22Rv1 (cell line): ENCODE results near the gene SLC2A2.

Experiments used
- ZFX ChIP-seq: fragments of 450-650 bp; IDR thresholded peaks from 2 replicates; pipeline ENCODE4 v1.6.1; 2017; ENCODE audit warnings: antibody characterized with exemption, borderline replicate concordance
- TF ChIP-seq, protein P1 (sequence below): fragments of 450-650 bp; IDR thresholded peaks from 2 replicates; pipeline ENCODE4 v1.5.1; 2017; ENCODE audit warnings: mild to moderate bottlenecking

DNA sequence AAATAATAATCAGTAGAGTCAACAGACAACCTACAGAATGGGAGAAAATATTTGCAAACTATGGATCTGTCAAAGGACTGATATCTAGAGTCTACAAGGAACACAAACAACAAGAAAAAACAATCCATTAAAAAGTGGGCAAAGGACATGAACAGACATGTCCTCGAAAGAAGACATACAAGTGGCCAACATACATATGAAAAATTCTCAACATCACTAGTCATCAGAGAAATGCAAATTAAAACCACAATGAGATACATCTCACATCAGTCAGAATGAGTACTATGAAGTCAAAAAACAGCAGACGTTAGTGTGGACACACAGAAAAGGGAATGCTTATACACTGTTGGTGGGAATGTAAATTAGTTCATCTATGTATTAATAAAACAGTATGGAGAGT lies 33.7 kb downstream of the SLC2A2 start:
- TF ChIP-seq, protein P1, sequence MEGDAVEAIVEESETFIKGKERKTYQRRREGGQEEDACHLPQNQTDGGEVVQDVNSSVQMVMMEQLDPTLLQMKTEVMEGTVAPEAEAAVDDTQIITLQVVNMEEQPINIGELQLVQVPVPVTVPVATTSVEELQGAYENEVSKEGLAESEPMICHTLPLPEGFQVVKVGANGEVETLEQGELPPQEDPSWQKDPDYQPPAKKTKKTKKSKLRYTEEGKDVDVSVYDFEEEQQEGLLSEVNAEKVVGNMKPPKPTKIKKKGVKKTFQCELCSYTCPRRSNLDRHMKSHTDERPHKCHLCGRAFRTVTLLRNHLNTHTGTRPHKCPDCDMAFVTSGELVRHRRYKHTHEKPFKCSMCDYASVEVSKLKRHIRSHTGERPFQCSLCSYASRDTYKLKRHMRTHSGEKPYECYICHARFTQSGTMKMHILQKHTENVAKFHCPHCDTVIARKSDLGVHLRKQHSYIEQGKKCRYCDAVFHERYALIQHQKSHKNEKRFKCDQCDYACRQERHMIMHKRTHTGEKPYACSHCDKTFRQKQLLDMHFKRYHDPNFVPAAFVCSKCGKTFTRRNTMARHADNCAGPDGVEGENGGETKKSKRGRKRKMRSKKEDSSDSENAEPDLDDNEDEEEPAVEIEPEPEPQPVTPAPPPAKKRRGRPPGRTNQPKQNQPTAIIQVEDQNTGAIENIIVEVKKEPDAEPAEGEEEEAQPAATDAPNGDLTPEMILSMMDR: no peak
- TF ChIP-seq ZFX: no peak
